Hematopoietic multipotent progenitor cell treated with erythropoietin and hydrocortisone succinate and interleukin-3 and kit ligand, for 4 days (in vitro differentiated cells): ENCODE measurements around the gene CDH13.
A peak's percentile ranks its signal among the peaks of the same experiment; 100 is the strongest.

Experiments
- DNase-seq: peaks from one replicate; pipeline ENCODE4 v3.0.0-alpha.2; 2015

Gene CDH13

DNA sequence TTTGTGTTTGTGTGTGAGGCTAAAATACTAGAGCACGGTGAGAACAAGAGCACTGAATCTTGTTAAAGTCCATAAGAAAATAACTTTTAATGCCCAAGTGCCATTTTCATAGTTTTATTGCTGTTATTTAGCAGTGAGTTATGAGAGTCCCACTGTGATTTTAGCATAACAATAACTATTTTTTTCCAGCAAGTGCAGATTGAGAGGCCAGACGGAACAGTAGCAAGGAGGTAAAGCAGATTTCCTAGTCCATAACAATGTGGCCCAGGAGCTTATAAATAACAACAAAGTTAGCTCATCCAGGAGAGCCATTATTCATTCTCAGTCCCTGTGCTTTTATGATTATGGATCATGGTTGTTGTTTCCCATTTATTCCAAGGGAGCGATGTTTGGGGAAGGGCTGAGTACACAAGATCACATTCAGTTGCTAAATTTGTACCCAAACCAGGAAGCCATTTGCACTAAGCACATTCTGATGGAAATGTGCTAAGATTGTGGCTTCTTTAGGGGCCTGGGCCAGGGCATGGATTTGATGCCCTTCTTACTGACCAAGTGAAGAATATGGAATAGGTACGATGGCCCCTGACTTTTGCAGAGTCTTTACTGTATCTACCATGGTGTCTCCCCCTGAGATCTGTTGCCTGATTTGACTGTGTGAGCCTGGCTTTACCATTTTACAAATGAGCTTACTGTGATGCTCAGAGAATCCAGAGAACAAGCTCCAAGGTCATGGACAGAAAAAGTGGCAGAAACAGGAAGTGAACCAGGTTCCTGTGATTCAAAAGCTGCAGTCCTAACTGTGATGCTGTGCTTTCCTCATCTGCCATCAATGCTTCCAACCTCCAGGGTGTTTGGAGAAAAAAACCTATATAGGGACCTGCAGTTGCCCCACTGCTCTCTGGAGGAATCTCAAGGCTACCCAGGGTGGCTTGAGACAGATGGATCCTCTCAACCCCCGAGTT lies 976.3 kb downstream of the CDH13 start:
- DNase-seq, result no peak

DNA sequence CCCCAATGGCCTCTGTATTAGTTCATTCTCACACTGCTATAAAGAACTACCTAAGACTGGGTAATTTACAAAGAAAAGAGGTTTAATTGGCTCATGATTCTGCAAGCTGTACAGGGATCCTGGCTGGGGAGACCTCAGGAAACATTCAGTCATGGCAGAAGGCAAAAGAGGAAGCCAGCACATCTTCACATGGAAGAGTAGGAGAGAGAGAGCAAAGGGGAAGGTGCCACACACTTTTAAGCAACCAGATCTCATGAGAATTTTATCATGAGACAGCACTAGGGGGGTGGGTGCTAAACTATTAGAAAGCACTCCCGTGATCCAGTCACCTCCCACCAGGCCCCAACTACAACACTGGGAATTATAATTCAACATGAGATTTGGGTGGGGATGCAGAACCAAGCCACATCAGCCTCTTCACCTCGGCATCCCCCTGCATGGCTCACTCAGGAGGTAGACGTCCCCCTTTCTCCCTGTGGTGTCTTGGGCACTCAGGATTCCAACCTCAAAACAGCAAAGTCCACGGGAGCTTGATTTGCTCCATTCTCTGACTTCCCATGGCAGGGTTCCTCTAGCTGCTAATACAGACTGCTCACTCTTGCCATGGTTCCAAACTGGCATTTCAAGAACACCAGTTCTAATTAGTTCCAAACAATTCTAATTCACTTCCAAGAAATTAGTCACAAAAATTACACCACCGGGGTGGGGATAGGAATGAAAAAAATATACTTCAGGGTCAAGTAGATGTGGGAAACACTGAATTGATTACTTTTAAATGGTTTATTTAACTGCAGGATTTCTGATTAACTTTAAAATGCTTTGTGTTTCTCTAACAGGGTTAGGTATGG lies 977.2 kb downstream of the CDH13 start:
- no peak for DNase-seq

DNA sequence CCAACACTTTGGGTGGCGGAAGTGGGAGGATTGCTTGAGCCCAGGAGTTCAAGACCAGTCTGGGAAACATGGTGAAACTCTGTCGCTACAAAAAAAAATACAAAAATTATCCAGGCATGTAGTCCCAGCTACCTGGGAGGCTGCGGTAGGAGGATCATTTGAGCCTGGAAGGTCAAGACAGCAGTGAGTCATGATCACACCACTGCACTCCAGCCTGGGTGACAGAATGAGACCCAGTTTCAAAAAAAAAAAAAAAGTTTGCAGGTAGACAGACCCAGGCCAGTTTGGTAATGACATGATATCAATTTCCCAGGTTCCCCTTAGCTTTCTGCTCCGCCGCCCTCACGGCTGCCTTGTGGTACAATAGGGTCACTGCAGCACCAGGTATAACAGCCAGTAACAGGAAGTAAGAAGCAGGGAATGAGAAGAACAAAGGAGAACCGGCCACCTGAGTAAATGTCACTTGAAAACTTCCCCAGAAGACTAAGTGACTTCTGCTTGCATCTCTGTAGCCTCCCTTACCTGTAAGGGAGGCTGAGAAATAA lies 979.8 kb downstream of the CDH13 start:
- DNase-seq, result peak; percentile 1

DNA sequence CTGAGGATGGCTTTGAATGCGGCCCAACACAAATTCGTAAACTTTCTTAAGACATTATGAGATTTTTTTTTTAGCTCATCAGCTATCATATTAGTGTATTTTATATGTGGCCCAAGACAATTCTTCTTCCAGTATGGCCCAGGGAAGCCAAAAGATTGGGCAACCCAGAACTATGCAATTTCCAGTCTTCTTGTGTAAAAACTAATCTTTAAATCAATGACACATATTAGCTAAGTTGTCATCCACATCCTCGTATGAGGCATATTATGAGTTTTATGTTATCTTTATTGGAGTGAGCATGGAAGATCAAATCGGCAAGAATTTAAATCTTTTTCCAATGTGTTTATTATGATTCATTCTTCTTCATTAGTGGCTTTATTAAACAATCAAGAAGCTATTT lies 982.4 kb downstream of the CDH13 start:
- DNase-seq, result no peak

DNA sequence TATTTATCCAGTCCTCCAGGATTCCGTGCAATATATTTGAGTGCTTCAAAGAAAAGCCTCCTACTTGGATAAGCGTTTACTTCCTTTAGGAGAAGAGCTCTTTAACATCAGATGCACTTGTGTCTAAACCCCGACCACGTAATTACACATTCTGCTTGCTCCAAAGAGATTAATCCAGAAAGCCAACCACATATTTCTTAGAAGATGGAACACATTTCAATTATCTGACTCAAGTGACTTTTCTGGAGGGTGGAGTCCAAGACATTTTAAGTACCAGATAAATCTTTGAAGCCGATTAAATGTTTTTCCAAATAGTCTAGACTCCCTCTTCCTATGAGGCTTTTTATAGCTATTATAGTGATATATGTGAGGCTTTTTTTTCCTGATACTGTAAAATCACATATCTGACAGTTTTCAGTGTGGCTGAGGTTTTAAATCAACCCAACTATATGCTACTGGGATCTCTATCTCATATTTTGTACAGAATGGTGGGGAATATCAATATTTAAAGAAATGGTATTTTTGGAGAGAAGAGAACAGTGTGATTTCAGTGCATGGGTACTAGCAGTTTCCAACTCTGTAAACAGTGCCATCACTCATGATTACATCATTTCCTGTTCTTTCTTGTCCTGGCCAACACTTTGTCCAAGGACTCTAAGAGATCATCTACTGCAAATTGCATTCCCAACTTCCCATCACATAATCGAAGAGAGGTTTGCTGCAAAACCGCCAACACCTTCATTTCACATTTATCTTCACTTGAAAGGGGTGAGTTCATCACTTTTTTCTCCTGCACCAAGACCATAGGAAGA lies 988.6 kb downstream of the CDH13 start:
- DNase-seq, result no peak

DNA sequence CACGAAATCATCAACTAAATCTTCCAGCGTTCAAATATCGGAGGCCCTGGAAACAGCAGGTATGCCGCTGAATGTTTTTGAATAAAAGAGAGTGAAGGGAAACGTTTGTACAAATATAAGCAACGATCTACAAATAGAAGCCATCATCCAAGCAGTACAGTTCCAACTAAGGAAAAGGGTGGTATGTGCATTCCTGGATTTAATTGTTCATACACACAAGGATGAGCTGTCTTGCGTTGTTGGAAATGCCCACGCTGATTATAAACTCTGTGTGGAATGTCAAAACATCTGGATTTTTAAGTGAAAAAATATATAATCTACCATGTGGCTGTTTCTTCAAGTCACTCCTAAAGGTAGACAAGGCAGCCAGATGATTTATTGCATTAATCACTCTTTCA lies 989.2 kb downstream of the CDH13 start:
- no peak for DNase-seq

DNA sequence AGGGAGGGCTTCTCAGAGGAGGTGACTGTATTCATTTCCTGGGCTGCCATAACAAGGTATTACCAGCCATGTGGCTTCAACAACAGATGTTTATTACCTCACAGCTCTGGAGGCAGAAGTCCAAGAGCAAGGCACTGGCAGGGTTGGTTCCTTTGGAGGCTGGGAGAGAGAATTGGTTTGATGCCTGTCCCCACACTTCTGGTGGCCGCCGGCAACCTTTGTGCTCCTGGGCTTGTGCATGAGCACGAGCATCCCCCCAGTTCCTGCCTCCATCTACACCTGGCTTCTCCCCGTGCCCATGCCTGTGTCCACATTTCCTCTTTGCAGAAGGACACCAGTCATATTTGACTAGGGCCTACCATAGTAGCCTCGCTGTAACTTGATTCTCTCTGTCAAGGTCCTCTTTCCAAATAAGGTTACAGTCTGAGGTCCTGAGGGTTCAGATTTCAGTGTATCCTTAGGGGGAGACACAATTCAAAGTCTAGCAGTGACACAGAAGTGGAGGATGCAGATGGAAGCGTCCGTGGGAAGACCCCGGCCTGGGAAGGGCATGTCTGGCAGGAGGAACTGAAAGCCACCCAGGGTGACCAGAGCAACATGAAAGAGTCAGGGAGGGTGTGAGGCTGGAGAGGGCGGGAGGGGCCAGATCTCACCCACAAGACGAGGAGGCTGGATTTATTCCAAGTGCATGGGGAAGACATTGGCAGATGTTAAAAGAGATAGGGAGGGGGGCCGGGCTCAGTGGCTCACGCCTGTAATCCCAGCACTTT lies 992.8 kb downstream of the CDH13 start:
- peak; percentile 21 for DNase-seq

DNA sequence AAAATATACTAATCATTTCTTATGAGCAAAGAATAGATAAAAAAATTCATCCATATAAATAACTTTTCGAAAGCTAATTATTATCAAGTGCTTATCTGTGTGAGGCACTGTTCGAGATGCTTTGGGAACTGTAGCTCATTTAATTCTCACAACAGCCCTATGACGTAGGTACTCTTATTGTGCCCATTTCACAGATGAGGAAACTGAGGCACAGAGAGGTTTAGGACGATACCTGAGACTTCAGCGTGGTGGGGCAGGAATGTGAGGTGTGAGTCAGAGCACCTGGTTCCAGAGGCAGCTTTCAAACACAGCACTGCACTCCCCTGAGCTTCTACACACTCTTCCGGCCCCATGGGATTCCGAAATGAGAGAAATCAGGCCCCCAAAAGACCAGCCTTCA lies 995.2 kb downstream of the CDH13 start:
- no peak for DNase-seq

DNA sequence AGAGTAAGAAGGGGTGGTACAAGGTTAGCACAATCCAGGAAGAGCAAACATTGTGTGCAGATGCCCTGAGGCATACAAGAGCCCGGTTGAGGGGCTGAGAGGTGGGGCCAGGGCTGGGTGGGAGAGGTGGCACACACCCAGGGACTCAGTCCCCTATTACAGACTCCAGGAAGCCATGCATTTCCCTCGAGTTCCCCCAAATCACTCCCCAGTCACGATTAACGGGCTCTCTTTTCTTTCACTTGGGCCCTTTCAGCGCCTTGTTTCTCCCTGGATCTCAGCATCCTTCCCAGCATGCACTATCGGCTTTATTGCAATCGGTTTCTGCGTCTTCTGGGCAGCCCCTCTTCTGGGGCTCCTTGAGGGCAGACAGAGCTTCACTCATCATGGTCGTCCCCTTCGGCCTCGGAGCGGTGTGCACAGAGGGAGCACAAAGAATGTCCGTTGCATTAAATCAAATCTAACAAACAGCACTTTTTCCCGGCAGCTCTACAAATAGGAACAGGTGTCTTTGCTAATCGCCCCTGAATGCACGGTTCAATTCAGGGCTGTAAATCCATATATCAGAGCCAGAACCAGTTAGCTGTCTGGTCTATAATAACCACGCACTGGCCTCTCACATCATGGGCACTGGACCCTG lies 996.4 kb downstream of the CDH13 start:
- no peak for DNase-seq

DNA sequence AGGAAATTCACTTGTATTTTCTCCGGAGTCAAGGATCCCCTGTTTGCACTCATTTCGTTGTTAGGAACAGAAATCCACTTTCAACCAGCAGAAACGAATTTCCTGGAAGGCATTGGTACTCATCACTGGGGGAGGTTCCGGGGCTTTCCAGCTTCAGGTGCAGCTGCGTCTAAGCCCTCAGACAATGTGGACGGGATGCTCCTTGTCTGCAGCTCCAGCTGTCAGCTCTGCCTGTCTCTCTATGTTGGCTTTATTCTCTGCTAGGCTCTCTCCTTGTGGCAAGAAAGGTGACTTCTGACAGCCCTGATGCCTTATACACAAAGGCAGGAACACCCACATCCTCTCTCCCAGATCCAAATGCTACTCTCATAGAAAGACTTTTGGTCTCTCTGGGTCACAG lies 997.1 kb downstream of the CDH13 start:
- DNase-seq, result no peak

DNA sequence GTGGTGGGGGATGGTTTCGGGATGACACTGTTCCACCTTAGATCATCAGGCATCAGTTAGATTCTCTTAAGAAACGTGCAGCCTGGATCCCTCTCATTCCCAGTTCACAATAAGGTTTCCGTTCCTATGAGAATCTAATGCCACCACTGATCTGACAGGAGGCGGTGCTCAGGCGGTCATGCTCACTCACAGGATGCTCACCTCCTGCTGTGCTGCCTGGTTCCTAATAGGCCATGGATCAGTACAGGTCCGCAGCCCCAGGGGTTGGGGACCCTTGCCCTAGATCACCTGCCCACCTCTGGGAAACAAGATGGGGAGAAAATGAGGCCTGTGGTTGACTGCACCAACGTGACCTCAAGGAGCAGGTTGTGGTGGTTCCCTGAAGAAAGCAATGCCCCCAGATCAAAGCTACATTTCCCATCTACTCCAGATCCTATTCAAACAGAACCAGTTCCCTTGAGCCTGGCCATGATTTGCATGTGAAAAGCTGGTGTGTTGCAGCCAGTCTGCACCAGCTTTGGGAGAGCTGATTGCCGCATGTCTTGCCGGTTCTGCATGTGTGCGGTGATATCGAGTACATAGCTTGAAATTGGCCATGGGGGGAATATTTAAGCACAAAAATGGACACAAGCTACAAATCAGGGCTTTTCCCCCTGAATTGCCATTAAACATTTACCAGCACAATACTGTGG lies 997.8 kb downstream of the CDH13 start:
- DNase-seq, result no peak

DNA sequence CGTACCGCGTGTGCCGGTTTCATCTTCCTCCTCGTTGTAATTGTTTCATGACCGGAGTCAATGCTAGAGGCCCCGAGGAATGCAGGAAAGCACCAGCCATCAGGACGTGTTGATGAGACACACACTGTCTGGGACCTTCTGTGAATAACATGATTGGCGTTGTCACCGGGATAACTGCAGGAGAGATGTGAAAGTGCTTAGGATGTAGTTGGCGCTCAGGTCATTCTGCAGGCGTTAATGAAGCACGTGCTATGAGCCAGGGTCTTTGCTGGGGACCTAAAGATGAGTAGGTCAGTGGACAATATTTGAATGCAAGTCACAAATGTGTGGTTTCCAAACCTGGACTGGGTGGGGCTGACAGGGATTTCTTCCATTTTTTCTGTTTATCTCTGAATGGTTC lies 999.4 kb downstream of the CDH13 start:
- no peak for DNase-seq

DNA sequence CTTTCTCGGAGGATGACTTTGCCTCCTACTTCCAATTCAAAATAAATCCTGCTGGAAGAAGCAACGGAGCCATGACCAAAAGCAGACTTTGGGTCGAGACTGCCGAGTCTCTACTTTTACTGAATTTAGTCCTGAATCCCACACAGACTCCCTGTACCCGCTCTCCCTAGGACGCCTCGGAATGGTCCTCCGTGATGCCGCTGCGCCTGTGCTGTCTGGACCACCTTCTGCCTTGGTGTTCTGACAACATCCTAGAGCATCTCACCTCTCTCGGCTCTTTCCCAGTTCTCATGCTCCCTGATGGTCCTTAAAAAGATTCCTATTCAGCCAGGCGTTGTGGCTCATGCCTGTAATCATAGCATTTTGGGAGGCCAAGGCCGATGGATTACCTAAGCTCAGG lies 999.9 kb downstream of the CDH13 start:
- no peak for DNase-seq

DNA sequence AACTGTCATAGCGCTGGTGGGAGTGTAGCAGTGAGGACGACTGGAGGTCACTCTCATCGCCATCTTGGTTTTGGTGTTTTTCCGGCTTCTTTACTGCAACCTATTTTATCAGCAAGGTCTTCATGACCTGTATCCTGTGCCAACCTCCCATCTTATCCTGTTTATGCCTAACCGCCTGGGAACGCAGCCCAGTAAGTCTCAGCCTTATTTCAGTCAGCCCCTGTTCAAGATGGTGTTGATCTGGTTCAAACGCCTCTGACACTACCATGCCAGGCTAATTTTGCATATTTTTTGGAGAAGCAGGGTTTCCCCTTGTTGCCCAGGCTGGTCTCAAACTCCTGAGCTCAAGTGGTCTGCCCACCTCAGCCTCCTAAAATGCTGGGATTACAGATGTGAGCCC lies 1001.2 kb downstream of the CDH13 start:
- DNase-seq, result no peak

DNA sequence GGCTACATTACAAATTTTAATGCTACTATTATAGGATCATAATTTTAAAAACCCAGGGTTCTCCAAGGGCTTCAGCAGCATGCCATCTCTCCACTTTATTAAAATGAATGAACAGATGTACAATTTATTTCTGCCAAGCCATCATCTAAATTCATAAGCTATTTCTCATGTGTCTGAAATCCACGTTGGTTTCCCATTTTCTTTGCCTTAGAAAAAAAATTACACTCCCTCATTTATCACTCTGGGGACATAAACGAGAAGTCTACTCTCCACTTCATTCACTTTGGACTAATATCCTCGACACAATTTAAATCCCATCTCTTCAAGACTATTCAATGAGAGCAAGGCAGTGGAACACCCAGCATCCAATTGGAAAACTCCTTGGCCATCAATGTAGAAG lies 1002.7 kb downstream of the CDH13 start:
- DNase-seq, result no peak

DNA sequence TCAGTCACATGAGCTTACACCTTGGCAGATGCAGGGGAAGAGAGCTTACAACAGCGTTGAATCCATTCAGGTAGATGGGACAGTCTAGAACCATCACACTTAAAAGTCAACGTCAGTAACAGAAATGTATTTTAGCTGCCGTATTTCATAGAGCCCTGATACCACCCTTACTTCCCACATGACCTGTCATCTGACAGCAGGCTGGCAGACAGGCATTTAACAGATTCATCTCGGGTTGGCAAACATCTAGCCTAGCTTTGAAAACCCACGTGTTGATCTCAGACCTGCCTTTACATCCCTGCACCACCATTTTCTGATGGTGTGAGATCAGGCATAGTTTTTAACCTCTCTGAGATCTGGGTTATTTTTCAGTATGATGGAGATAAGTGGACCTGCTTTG lies 1003.1 kb downstream of the CDH13 start:
- DNase-seq, result no peak

DNA sequence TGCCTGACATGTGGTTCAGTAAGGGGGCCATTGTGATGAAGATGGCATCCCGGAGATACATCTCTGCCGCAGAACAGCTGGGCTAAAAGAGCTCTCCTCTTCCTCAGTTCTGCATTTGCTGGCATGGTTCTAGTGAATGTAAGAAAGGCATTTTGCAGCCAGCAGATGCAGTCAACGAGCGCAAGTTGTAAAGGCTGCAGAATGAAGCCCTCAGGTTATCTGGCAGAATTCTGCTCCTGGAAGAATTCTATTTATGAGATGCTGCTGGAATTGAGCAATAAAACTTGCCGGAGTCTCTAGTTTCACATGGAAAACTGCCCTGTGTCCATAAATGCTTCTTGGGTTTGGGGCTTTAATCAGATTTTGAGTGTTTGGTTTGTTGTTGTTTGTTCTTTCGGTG lies 1004.2 kb downstream of the CDH13 start:
- no peak for DNase-seq

DNA sequence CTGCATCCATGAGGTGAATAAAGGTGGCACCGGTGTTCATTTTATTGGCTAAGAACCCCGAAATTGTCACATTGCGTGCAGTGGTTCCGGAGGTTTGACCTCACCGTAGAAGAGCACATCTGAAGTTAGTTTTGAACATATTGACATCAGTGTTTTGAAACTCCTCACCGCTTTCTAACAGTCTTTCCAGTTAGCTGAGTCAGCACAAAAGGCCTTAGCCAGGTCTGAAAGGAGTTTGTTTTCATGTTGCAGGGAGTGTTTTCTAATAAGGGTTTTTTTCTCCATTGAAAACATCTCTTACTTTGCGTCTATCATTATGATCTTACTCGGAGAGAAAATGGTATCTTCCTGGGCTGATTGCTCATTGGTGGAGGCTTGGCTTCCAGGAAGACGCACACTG lies 1006.5 kb downstream of the CDH13 start:
- no peak for DNase-seq

DNA sequence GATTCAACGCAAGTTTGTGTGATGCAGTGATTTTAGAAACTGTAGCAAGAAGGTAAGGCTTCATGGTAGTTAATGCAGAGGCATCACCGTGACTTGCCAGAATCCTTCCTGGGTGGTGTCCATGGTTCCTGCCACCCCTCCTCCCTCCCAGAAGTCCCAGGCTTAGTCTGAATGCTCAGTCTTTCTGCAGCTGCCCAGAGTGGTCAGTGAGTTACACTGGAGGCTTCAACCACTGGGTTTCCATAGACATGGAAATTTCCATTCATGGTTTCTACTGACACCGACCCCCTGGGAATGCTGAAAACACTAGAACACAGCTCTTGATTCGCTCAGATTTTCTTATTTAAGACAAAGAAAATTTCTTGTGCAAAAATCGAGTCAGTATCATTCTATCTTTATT lies 1021.6 kb downstream of the CDH13 start:
- no peak for DNase-seq

DNA sequence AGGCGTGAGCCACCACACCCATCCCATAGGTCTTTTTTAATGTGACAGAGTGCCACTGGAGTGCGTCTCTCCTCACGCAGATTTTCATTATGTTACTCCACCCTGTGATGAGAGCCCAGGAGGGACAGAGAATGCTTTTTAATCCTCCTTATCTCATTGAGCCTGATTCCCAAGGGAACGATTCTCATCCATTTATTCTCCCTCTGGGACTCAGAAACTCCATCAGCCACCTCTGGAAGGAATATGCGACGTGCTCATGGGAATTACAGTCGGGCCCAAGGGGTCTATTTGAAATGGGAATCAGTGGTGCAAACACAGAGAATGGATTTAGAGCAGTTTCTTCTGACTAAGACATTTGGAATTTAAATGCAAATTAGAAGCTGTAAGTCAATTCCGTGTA lies 1025.1 kb downstream of the CDH13 start:
- DNase-seq, result no peak

DNA sequence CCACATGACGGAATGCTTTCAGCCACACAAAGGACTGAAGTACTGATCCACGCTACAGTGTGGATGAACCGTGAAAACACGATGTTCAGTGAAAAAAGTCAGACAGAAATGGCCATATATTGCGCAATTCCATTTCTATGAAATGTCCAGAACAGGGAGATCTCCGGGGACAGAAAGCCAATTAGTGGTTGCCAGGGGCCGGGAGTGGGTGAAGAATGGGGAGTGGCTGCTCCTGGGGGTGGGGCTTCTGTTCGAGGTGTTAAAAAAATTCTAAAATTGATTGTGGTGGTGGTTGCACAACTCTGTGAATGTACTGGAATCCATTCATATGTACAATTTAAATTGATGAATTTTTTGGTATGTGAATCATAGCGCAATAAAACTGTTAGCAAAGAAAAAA lies 1026.2 kb downstream of the CDH13 start:
- no peak for DNase-seq
